ENCODE measurements around the gene RRP15. TPM values are rescaled to one million over a fixed set of nuclear protein-coding genes. Genes with fewer than 3 reads are reported as not detected.
A peak's percentile ranks its signal among the peaks of the same experiment; 100 is the strongest.
"Not testable (repeated sequence)": the region's sequence is repeated elsewhere in the genome, so short reads cannot be mapped to it uniquely, and the experiment has no call there.

Gene RRP15
- total RNA-seq, 6 donors from 2014 or later: 1.0 to 16.9 (median 11.6) TPM

DNA sequence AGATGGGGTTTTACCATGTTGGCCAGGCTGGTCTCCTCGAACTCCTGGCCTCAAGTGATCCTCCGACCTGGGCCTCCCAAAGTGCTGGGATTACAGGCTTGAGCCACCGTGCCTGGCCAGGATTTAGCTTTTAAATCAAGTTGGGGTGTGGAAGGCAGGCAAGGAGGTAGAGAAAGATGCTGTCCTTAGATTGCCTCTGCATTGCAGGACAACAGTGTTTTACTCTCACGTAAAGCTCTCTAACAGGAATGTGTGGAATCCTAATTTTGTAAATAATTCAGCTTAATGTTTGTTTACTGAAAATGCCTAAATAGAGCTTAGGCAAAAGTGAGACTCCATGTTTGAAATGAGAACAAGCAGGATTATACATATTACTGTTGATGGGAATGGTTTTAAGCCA is 30.5 kb downstream of the RRP15 start:
- Histone ChIP-seq H3K9me3 (no peaks in the 10 kb centered on the region), H3K27me3 (no peaks in the 10 kb centered on the region), H3K27ac (no peak overlapping the region), H3K4me3 (no peak overlapping the region), H3K36me3 (peaks cover 0 to 3% (median 0%) of the 10 kb centered on the region in 4 donors), H3K4me1 (no peaks in the 10 kb centered on the region)
- no peak for TF ChIP-seq EP300 (IDR thresholded peaks at IDR 0.05)
- ATAC-seq (ENCODE audit: low FRiP score in 2 of 2): no peak
- DNase-seq: no peak
- 83 to 88% methylated on average over 4 of the region's 4 CpGs for WGBS, 2 donors

- H3K4me1 ChIP-seq: no peaks in the 10 kb centered on the region
- no peak overlapping the region for H3K27ac ChIP-seq
- peaks cover 0 to 5% (median 0%) of the 10 kb centered on the region in 4 donors for H3K36me3 ChIP-seq
- no peak for DNase-seq
- 77 to 86% methylated on average over 5 of the region's 5 CpGs for WGBS, 2 donors
- ATAC-seq (ENCODE audit: low FRiP score in 2 of 2): no peak
- no peaks in the 10 kb centered on the region for H3K27me3 ChIP-seq
- no peak for TF ChIP-seq POLR2AphosphoS5 (IDR thresholded peaks at IDR 0.05)
- no peak for TF ChIP-seq EP300 (IDR thresholded peaks at IDR 0.05)
- TF ChIP-seq POLR2A (IDR thresholded peaks at IDR 0.05): no peak
- no peak for TF ChIP-seq CTCF (IDR thresholded peaks at IDR 0.05)
- no peaks in the 10 kb centered on the region for H3K9me3 ChIP-seq
- no peak overlapping the region for H3K4me3 ChIP-seq
These were observed 32.0 kb downstream of the RRP15 start for GRCh38 chr1:218317061-218317460.

DNA sequence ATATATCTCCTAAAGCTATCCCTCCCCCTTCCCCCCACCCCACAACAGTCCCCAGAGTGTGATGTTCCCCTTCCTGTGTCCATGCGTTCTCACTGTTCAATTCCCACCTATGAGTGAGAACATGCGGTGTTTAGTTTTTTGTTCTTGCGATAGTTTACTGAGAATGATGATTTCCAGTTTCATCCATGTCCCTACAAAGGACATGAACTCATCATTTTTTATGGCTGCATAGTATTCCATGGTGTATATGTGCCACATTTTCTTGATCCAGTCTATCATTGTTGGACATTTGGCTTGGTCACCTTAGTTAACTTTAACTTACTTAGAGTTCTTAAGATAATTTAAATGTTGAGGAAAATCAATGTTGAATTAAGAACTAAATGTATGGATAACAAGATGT is 35.1 kb downstream of the RRP15 start:
- not testable (repeated sequence) for H3K4me1 ChIP-seq; H3K4me3 ChIP-seq; DNase-seq; H3K27me3 ChIP-seq; ATAC-seq (ENCODE audit: low FRiP score in 2 of 2); H3K9me3 ChIP-seq; H3K27ac ChIP-seq
- WGBS, 2 donors: 88 to 100% methylated on average over 1 to 2 of the region's 3 CpGs
- H3K36me3 ChIP-seq: peaks cover 0 to 28% (median 19%) of the 10 kb centered on the region in 4 donors

- Histone ChIP-seq H3K9me3 (no peaks in the 10 kb centered on the region), H3K4me1 (no peaks in the 10 kb centered on the region), H3K36me3 (peaks cover 0 to 32% (median 19%) of the 10 kb centered on the region in 4 donors), H3K27me3 (no peaks in the 10 kb centered on the region), H3K4me3 (no peak overlapping the region), H3K27ac (no peak overlapping the region)
- no peak for ATAC-seq (ENCODE audit: low FRiP score in 2 of 2)
- WGBS, 2 donors: 96% methylated on average over 13 to 17 of the region's 17 CpGs
- peak in 1 of 2 donors; percentile 65 for DNase-seq
- no peak for TF ChIP-seq EP300 (IDR thresholded peaks at IDR 0.05)
These were observed 37.7 kb downstream of the RRP15 start for GRCh38 chr1:218322762-218323161.

DNA sequence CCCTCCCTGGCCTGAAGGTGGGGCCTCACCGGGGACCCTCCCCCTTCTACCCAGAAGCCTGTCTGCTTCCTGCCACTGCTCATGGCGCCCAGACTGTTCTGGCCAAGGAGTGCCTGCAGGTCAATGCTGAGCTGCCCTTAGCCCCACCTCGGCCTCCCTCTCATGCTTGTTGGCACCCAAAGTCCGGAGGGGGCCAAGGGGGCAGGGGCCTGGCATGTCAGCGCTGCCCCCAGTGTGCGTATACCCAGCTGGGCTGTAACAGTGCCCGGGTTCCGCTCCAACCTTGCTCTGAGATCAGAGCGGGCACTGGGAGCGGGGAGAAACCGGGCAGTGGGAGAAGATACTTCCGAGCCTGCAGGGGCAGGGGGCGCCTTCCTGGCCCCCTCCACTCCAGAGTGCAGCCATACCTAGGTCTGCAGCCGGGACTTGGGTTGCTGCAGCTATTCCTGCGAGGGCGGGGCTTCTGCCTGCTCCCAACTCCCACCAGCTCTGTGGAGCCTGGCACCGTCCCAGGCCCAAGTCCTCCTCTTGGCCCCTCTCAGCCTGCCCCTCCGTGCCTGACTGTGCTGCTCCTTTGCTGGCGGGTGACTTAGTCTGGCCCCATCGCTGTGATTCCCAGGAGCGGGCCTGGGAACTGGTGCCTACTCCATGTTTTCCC is 38.6 kb downstream of the RRP15 start:
- ATAC-seq (ENCODE audit: low FRiP score in 2 of 2): peak; percentile 31 to 57
- WGBS, 2 donors: 95 to 96% methylated on average over 8 to 21 of the region's 21 CpGs
- DNase-seq: peak in 1 of 2 donors; percentile 50
- no peak for TF ChIP-seq POLR2AphosphoS5 (IDR thresholded peaks at IDR 0.05)
- no peak for TF ChIP-seq EP300 (IDR thresholded peaks at IDR 0.05)
- no peak for TF ChIP-seq CTCF (IDR thresholded peaks at IDR 0.05)
- TF ChIP-seq POLR2A (IDR thresholded peaks at IDR 0.05): no peak
- H3K27me3 ChIP-seq: no peaks in the 10 kb centered on the region
- H3K9me3 ChIP-seq: no peaks in the 10 kb centered on the region
- no peak overlapping the region for H3K27ac ChIP-seq
- H3K4me3 ChIP-seq: no peak overlapping the region
- peaks cover 0 to 32% (median 19%) of the 10 kb centered on the region in 4 donors for H3K36me3 ChIP-seq
- no peaks in the 10 kb centered on the region for H3K4me1 ChIP-seq

- Histone ChIP-seq H3K27ac (no peak overlapping the region), H3K4me1 (no peaks in the 10 kb centered on the region), H3K9me3 (no peaks in the 10 kb centered on the region), H3K4me3 (no peak overlapping the region), H3K27me3 (no peaks in the 10 kb centered on the region), H3K36me3 (peaks cover 0 to 31% (median 19%) of the 10 kb centered on the region in 4 donors)
- 97 to 98% methylated on average over 10 of the region's 20 CpGs for WGBS, 2 donors
- no peak for TF ChIP-seq POLR2A (IDR thresholded peaks at IDR 0.05)
- TF ChIP-seq EP300 (IDR thresholded peaks at IDR 0.05): no peak
- TF ChIP-seq POLR2AphosphoS5 (IDR thresholded peaks at IDR 0.05): no peak
- no peak for TF ChIP-seq CTCF (IDR thresholded peaks at IDR 0.05)
- ATAC-seq (ENCODE audit: low FRiP score in 2 of 2): peak in 1 of 2 donors; percentile 11
- DNase-seq: peak in 1 of 2 donors; percentile 68
These were observed 39.1 kb downstream of the RRP15 start for GRCh38 chr1:218324226-218324580.
